Liver (tissue), 3 donors: ENCODE measurements around the gene SMIM26.

ENCODE experiments used
- CTCF ChIP-seq: fragments of 150-350 bp; IDR thresholded peaks from 2 replicates; pipeline ENCODE4 v1.5.1; 2017; ENCODE audit warnings: improper control_type of control experiment, low read depth, low read length; ENCODE audit not compliant: missing input control
- EGR1 ChIP-seq, 2 donors: IDR thresholded peaks; 2 replicates each; pipeline ENCODE4 v1.6.1; 2016 to 2018; ENCODE audit warnings: antibody characterized with exemption in 2 of 2, low read depth in 2 of 2
- RXRA ChIP-seq, 2 donors: IDR thresholded peaks; 2 replicates each; pipeline ENCODE4 v1.6.1; 2017 to 2018; ENCODE audit warnings: antibody characterized with exemption in 2 of 2, mild to moderate bottlenecking in 1 of 2
- YY1 ChIP-seq: IDR thresholded peaks from 2 replicates; pipeline ENCODE4 v1.6.1; 2016; ENCODE audit warnings: antibody characterized with exemption, mild to moderate bottlenecking
- donor health status: healthy.
- donor health status: healthy.

- TF ChIP-seq EGR1 (IDR thresholded peaks at IDR 0.05; ENCODE audit: low read depth in 2 of 2) (no peak), CTCF (no peak), RXRA (IDR thresholded peaks at IDR 0.05) (peak; percentile 90 to 91), YY1 (peak; percentile 80)
Observed at GRCh38 chr20:18533978-18534644, 33.1 kb upstream of the SMIM26 start.
